SKM-1 (cell line): ENCODE data around the gene RAD1.

Experiments
- DNase-seq: peaks from one replicate; lab custom pipeline; 2025; ENCODE audit not compliant: unreplicated experiment; lab: John Stamatoyannopoulos, UW

The RAD1 gene

GRCh38 chr5:34916518-34916917 is 1.2 kb upstream of the RAD1 start:
- no peak for DNase-seq

- DNase-seq = no peak
Observed at GRCh38 chr5:34915856-34916192, 520 bp upstream of the RAD1 start.

- no peak for DNase-seq
Observed at GRCh38 chr5:34914671-34915138, 599 bp downstream of the RAD1 start.

GRCh38 chr5:34913072-34913471 is 2.2 kb downstream of the RAD1 start:
- no peak for DNase-seq

- DNase-seq = no peak
Observed at GRCh38 chr5:34905564-34905963, 9.7 kb downstream of the RAD1 start.

GRCh38 chr5:34903260-34903659 is 12.0 kb downstream of the RAD1 start:
- no peak for DNase-seq

GRCh38 chr5:34900652-34901051 is 14.7 kb downstream of the RAD1 start:
- DNase-seq = no peak

- no peak for DNase-seq
Observed at GRCh38 chr5:34899066-34899465, 16.2 kb downstream of the RAD1 start.

GRCh38 chr5:34898258-34898895 is 16.9 kb downstream of the RAD1 start:
- DNase-seq = peak; percentile 42

- DNase-seq = no peak
Observed at GRCh38 chr5:34897646-34898045, 17.7 kb downstream of the RAD1 start.

GRCh38 chr5:34895641-34896419 is 19.5 kb downstream of the RAD1 start:
- DNase-seq = no peak

- no peak for DNase-seq
Observed at GRCh38 chr5:34894716-34895115, 20.6 kb downstream of the RAD1 start.

- no peak for DNase-seq
Observed at GRCh38 chr5:34892414-34892813, 22.9 kb downstream of the RAD1 start.

GRCh38 chr5:34891981-34892380 is 23.3 kb downstream of the RAD1 start:
- no peak for DNase-seq

GRCh38 chr5:34889394-34889793 is 25.9 kb downstream of the RAD1 start:
- no peak for DNase-seq

- no peak for DNase-seq
Observed at GRCh38 chr5:34886392-34887119, 28.7 kb downstream of the RAD1 start.

- DNase-seq = no peak
Observed at GRCh38 chr5:34881246-34881645, 34.1 kb downstream of the RAD1 start.

GRCh38 chr5:34876275-34876674 is 39.0 kb downstream of the RAD1 start:
- no peak for DNase-seq

- DNase-seq = no peak
Observed at GRCh38 chr5:34870382-34870781, 44.9 kb downstream of the RAD1 start.

GRCh38 chr5:34869256-34869655 is 46.0 kb downstream of the RAD1 start:
- DNase-seq = no peak

- DNase-seq = no peak
Observed at GRCh38 chr5:34868791-34869190, 46.5 kb downstream of the RAD1 start.

- no peak for DNase-seq
Observed at GRCh38 chr5:34867660-34868059, 47.6 kb downstream of the RAD1 start.
